Hepatocyte (in vitro differentiated cells): Measurements from ENCODE around the gene TDRD1. TPM values are rescaled to one million over a fixed set of nuclear protein-coding genes. Genes with fewer than 3 reads are reported as not detected.

ENCODE experiments used
- DNase-seq: peaks from one replicate; pipeline ENCODE4 v3.0.0-alpha.2; 2016; ENCODE audit warnings: low spot score
- H2AFZ ChIP-seq: fragments of 200-600 bp; sonication (generic); 2 replicates; pipeline ENCODE4 v1.6.0; 2016; ENCODE audit warnings: antibody characterized with exemption, mild to moderate bottlenecking
- H3K27ac ChIP-seq: fragments of 200-600 bp; sonication (generic); 2 replicates; pipeline ENCODE4 v1.5.1; 2016; ENCODE audit warnings: mild to moderate bottlenecking
- H3K27me3 ChIP-seq: fragments of 200-600 bp; sonication (generic); 2 replicates; pipeline ENCODE4 v1.6.1; 2016
- H3K36me3 ChIP-seq: fragments of 200-600 bp; sonication (generic); replicated peaks from 2 replicates; pipeline ENCODE4 v1.5.1; 2016; ENCODE audit warnings: low read depth; ENCODE audit not compliant: insufficient read depth
- H3K4me1 ChIP-seq: fragments of 200-600 bp; sonication (generic); 2 replicates; pipeline ENCODE4 v1.5.1; 2016; ENCODE audit warnings: mild to moderate bottlenecking, moderate library complexity; ENCODE audit not compliant: insufficient read depth
- H3K4me2 ChIP-seq: fragments of 200-600 bp; sonication (generic); 2 replicates; pipeline ENCODE4 v1.6.0; 2016
- H3K4me3 ChIP-seq: fragments of 200-600 bp; sonication (generic); 2 replicates; pipeline ENCODE4 v1.5.1; 2016; ENCODE audit warnings: mild to moderate bottlenecking
- H3K79me2 ChIP-seq: fragments of 200-600 bp; sonication (generic); 2 replicates; pipeline ENCODE4 v1.6.0; 2017; ENCODE audit warnings: mild to moderate bottlenecking
- H3K9me2 ChIP-seq: fragments of 200-600 bp; sonication (generic); replicated peaks from 2 replicates; pipeline ENCODE4 v1.6.0; 2017; ENCODE audit warnings: mild to moderate bottlenecking; ENCODE audit not compliant: insufficient read depth
- H3K9me3 ChIP-seq: fragments of 200-600 bp; sonication (generic); 2 replicates; pipeline ENCODE4 v1.5.1; 2016; ENCODE audit warnings: low read depth, mild to moderate bottlenecking
- H4K20me1 ChIP-seq: fragments of 200-600 bp; sonication (generic); 2 replicates; pipeline ENCODE4 v1.6.0; 2016; ENCODE audit warnings: mild to moderate bottlenecking; ENCODE audit not compliant: insufficient read depth, poor library complexity, severe bottlenecking
- CTCF ChIP-seq: fragments of 200-600 bp; sonication (generic); IDR thresholded peaks from 2 replicates; pipeline ENCODE4 v1.5.1; 2016; ENCODE audit warnings: antibody characterized with exemption, mild to moderate bottlenecking; ENCODE audit not compliant: poor library complexity
- EZH2 ChIP-seq: fragments of 200-600 bp; sonication (generic); IDR thresholded peaks from 2 replicates; pipeline ENCODE4 v1.6.1; 2016; ENCODE audit warnings: antibody characterized with exemption, mild to moderate bottlenecking, borderline replicate concordance
- EZH2phosphoT487 ChIP-seq: fragments of 200-600 bp; sonication (generic); IDR thresholded peaks from one replicate; pipeline ENCODE4 v1.6.1; 2018; ENCODE audit warnings: antibody characterized with exemption, mild to moderate bottlenecking, low read depth, moderate library complexity; ENCODE audit not compliant: unreplicated experiment, severe bottlenecking
- WGBS: methylation state at CpG from one replicate; pipeline ENCODE4 v1.1.6; 2016; ENCODE audit warnings: low lambda C conversion rate; ENCODE audit errors: missing lambda C conversion rate; 5-methylcytosine and 5-hydroxymethylcytosine counted together
- polyA plus RNA-seq: library from polyadenylated mRNA; unstranded; fragments of >200 nt; fragmentation: Nextera tagmentation; extraction: Ambion mirVana; gene quantifications from 2 replicates; pipeline ENCODE4 v1.2.1, GENCODE V29; 2016
- total RNA-seq: library from RNA; depleted of rRNA; stranded (reverse); fragments of >200 nt; gene quantifications from 2 replicates; pipeline ENCODE4 v1.2.3, GENCODE V29; 2014

Gene TDRD1
- total and polyA plus RNA-seq, 2 experiments from 2014 or later = not detected

- no peak for DNase-seq
- no peaks in the 10 kb centered on the region for H3K9me2 ChIP-seq
- H3K4me2 ChIP-seq = no peak overlapping the region
- no peaks in the 10 kb centered on the region for H3K36me3 ChIP-seq
- H3K27ac ChIP-seq = no peak overlapping the region
- no peaks in the 10 kb centered on the region for H3K79me2 ChIP-seq
- no peaks in the 10 kb centered on the region for H4K20me1 ChIP-seq
- peaks cover under 1% of the 10 kb centered on the region for H3K4me1 ChIP-seq
- no peak for TF ChIP-seq EZH2phosphoT487
- no peak for TF ChIP-seq EZH2
- no peak for TF ChIP-seq CTCF
- H3K4me3 ChIP-seq = no peak overlapping the region
- H3K9me3 ChIP-seq = no peaks in the 10 kb centered on the region
- 80% methylated on average over 6 of the region's 6 CpGs for WGBS
- no peak overlapping the region for H2AFZ ChIP-seq
- no peaks in the 10 kb centered on the region for H3K27me3 ChIP-seq
Observed at GRCh38 chr10:114276671-114277070, 97.5 kb downstream of the TDRD1 start.

- no peaks in the 10 kb centered on the region for H3K79me2 ChIP-seq
- H3K27me3 ChIP-seq = no peaks in the 10 kb centered on the region
- no peaks in the 10 kb centered on the region for H3K4me1 ChIP-seq
- H3K4me3 ChIP-seq = no peak overlapping the region
- no peaks in the 10 kb centered on the region for H3K36me3 ChIP-seq
- no peak overlapping the region for H3K27ac ChIP-seq
- no peak overlapping the region for H3K4me2 ChIP-seq
- H2AFZ ChIP-seq = no peak overlapping the region
- H3K9me3 ChIP-seq = no peaks in the 10 kb centered on the region
- no peaks in the 10 kb centered on the region for H3K9me2 ChIP-seq
- H4K20me1 ChIP-seq = no peaks in the 10 kb centered on the region
- WGBS = 94% methylated on average over 22 of the region's 22 CpGs
- DNase-seq = no peak
- no peak for TF ChIP-seq EZH2phosphoT487
- TF ChIP-seq EZH2 = no peak
- TF ChIP-seq CTCF = no peak
Observed at GRCh38 chr10:114278140-114278883, 99.2 kb downstream of the TDRD1 start.

- no peak for DNase-seq
- 93% methylated on average over 4 of the region's 4 CpGs for WGBS
- TF ChIP-seq CTCF = no peak
- no peak for TF ChIP-seq EZH2phosphoT487
- no peak for TF ChIP-seq EZH2
- Histone ChIP-seq H3K4me2 (no peak overlapping the region), H3K4me3 (no peak overlapping the region), H3K4me1 (no peaks in the 10 kb centered on the region), H3K9me2 (no peaks in the 10 kb centered on the region), H2AFZ (no peak overlapping the region), H3K27ac (no peak overlapping the region), H4K20me1 (no peaks in the 10 kb centered on the region), H3K9me3 (no peaks in the 10 kb centered on the region), H3K27me3 (no peaks in the 10 kb centered on the region), H3K79me2 (no peaks in the 10 kb centered on the region), H3K36me3 (no peaks in the 10 kb centered on the region)
Observed at GRCh38 chr10:114278884-114279191, 99.7 kb downstream of the TDRD1 start.
